Measurements from ENCODE around the gene MEOX2.

Gene MEOX2

GRCh38 chr7:15686295-15686956 lies at the start of gene MEOX2:
MEOX2 (minus strand) TSS chr7:15686683; CDS start chr7:15686402, 281 bp downstream.
- TF ChIP-seq CTCF (IDR thresholded peaks at IDR 0.05; ENCODE audit: insufficient read depth, missing control alignments), result no peak
- FAIRE-seq, result no peak

GRCh38 chr7:15729746-15730145 lies 43.3 kb upstream of the MEOX2 start:
- no peak for TF ChIP-seq CTCF (IDR thresholded peaks at IDR 0.05; ENCODE audit: insufficient read depth, missing control alignments)
- no peak for FAIRE-seq
- no peak for DNase-seq (ENCODE audit: insufficient read length, low spot score)

More at GRCh38 chr7:15686295-15686956, at the start of gene MEOX2:
- no peak for DNase-seq (ENCODE audit: insufficient read length, low spot score)

GRCh38 chr7:15725051-15725450 lies 38.6 kb upstream of the MEOX2 start:
- TF ChIP-seq CTCF (IDR thresholded peaks at IDR 0.05; ENCODE audit: insufficient read depth, missing control alignments), result no peak
- DNase-seq (ENCODE audit: insufficient read length, low spot score), result no peak
- FAIRE-seq, result no peak

GRCh38 chr7:15723841-15724240 lies 37.4 kb upstream of the MEOX2 start:
- no peak for TF ChIP-seq CTCF (IDR thresholded peaks at IDR 0.05; ENCODE audit: insufficient read depth, missing control alignments)
- FAIRE-seq (no peak), DNase-seq (ENCODE audit: insufficient read length, low spot score) (no peak)

- TF ChIP-seq CTCF (IDR thresholded peaks at IDR 0.05; ENCODE audit: insufficient read depth, missing control alignments), result peak; percentile 79
Measured at GRCh38 chr7:15720849-15721471, 34.5 kb upstream of the MEOX2 start.

GRCh38 chr7:15719311-15719710 lies 32.8 kb upstream of the MEOX2 start:
- TF ChIP-seq CTCF (IDR thresholded peaks at IDR 0.05; ENCODE audit: insufficient read depth, missing control alignments), result no peak
- peak; percentile 60 for FAIRE-seq

More at GRCh38 chr7:15720849-15721471, 34.5 kb upstream of the MEOX2 start:
- DNase-seq (ENCODE audit: insufficient read length, low spot score), result no peak
- peak; percentile 72 for FAIRE-seq

GRCh38 chr7:15715435-15715834 lies 29.0 kb upstream of the MEOX2 start:
- no peak for TF ChIP-seq CTCF (IDR thresholded peaks at IDR 0.05; ENCODE audit: insufficient read depth, missing control alignments)
- DNase-seq (ENCODE audit: insufficient read length, low spot score) (no peak), FAIRE-seq (no peak)

More at GRCh38 chr7:15719311-15719710, 32.8 kb upstream of the MEOX2 start:
- no peak for DNase-seq (ENCODE audit: insufficient read length, low spot score)
